HPDE6-E6E7 (cell line): ENCODE data around the gene CIAO2B.
"Not testable (repeated sequence)": the region's sequence is repeated elsewhere in the genome, so short reads cannot be mapped to it uniquely, and the experiment has no call there.

ENCODE experiments used
- DNase-seq: peaks from one replicate; pipeline ENCODE4 v3.0.0; 2011; ENCODE audit warnings: missing footprints; ENCODE audit errors: extremely low spot score

The CIAO2B gene

GRCh38 chr16:66934138-66934838 is at the start of gene CIAO2B:
Gene CIAO2B, minus strand, starts transcription at chr16:66934402. Its CDS starts 38 bp downstream, at chr16:66934364.
- DNase-seq = peak; percentile 76

- DNase-seq = no peak
These were observed 48.8 kb upstream of the CIAO2B start for GRCh38 chr16:66983033-66983432.

DNA sequence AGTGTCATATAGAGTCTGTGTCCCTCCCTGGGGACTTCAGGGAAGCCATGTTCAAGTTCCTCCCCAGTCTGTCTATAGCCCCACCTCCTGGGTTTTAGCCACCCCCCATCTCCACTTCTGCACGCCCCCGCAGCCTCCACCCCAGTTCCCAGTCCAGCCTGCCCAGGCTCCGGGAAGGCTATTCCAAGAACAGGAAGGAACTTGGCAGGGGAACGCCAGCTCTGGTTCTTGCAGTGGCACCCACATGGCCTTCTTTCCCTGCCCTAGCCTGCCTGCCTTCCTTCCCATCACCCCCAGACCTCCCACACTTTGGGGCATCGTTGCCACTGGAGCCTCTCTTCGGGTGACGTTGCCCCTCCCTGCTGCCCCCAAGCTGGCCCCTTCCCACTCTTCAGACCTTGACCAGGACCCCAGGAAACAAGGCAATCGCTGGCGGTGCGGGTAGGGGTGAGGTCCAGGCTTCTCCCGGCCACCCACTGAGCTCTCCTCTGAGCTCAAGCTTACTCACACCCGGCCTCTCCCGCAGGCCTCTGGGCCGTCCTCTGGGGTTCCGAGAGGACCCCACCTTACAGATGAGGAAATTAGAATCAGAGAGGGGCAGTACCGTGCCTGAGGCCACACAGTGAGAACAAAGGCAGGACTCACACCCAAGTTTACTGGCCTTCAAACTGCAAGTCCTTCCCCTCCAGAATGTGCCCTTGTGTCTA is 45.0 kb upstream of the CIAO2B start:
- no peak for DNase-seq

GRCh38 chr16:66977341-66978113 is 43.3 kb upstream of the CIAO2B start:
- DNase-seq = peak; percentile 92

GRCh38 chr16:66976746-66977145 is 42.5 kb upstream of the CIAO2B start:
- no peak for DNase-seq

GRCh38 chr16:66975302-66975893 is 41.2 kb upstream of the CIAO2B start:
- no peak for DNase-seq

GRCh38 chr16:66974932-66975246 is 40.7 kb upstream of the CIAO2B start:
- not testable (repeated sequence) for DNase-seq

DNA sequence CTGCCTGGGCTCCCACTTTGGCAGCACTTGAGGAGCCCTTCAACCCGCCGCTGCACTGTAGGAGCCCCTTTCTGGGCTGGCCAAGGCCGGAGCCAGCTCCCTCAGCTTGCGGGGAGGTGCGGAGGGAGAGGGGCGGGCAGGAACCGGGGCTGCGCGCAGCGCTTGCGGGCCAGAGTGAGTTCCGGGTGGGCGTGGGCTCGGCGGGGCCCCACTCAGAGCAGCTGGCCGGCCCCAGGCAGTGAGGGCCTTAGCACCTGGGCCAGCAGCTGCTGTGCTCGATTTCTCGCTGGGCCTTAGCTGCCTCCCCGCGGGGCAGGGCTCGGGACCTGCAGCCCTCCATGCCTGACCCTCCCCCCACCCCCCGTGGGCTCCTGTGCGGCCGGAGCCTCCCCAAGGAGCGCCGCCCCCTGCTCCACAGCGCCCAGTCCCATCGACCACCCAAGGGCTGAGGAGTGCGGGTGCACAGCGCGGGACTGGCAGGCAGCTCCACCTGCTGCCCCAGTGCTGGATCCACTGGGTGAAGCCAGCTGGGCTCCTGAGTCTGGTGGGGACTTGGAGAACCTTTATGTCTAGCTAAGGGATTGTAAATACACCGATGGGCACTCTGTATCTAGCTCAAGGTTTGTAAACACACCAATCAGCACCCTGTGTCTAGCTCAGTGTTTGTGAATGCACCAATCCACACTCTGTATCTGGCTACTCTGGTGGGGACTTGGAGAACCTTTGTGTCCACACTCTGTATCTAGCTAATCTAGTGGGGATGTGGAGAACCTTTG is 40.1 kb upstream of the CIAO2B start:
- DNase-seq = not testable (repeated sequence)

DNA sequence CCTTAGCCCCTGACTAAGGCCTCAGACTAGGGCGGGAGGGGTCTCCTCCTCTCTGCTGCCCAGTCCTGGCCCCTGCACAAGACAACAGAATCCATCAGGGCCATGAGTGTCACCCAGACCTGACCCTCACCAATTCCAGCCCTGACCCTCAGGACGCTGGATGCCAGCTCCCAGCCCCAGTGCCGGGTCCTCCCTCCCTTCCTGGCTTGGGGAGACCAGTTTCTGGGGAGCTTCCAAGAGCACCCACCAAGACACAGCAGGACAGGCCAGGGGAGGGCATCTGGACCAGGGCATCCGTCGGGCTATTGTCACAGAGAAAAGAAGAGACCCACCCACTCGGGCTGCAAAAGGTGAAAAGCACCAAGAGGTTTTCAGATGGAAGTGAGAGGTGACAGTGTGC is 39.5 kb upstream of the CIAO2B start:
- DNase-seq = no peak

GRCh38 chr16:66972983-66973382 is 38.8 kb upstream of the CIAO2B start:
- DNase-seq = no peak

- DNase-seq = peak; percentile 63
These were observed 36.8 kb upstream of the CIAO2B start for GRCh38 chr16:66970775-66971720.

GRCh38 chr16:66968847-66969246 is 34.6 kb upstream of the CIAO2B start:
- DNase-seq = no peak

GRCh38 chr16:66964049-66964448 is 29.8 kb upstream of the CIAO2B start:
- no peak for DNase-seq

DNA sequence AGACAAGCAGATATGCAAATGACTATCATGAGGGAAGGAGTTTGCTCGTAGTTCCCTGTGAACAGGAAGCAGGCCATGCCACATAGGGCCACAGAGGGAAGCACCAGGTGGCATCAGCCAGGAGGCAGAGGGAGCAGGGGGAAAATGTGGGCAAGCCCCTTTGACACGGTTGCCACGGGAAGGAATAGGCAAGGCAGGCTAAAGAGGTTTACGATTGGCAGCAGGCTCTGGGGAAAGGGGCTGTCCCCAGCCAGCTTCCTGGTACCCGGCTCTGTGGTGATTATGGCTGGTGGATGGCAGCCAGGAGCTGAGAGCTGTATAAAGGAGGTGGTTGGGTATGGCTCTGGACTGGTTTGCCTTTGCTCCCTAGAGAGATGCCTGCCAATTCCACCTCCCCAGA is 27.7 kb upstream of the CIAO2B start:
- no peak for DNase-seq

DNA sequence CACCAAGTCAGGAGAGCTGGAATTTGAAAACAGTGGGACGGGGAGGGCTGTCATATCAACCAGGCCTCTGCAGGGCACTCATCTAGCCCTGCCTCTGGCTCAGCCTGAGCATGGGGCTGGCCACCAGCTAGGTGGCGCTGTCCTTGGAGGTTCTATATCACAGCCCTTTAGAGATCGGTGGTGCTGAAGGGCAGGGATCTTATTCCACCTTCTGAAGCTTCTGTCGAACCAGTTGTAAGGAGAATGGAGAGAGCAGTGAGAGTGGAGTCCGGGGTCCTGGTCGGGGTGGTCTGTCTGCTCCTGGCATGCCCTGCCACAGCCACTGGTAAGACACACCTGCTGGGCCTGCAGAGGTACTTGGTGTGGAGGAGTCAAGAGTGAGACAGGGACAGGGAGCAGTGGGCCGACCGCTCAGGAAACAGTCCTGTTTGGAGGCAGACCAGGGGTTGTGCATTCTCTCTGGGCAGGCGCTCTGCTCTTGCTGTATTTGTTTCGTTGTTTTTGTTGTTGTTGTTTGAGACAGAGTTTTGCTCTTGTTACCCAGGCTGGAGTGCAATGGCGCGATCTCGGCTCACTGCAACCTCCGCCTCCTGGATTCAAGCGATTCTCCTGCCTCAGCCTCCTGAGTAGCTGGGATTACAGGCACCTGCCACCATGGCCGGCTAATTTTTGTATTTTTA is 27.0 kb upstream of the CIAO2B start, which contains the start of gene CES3:
TSS of gene CES3 (plus strand) at position 202 of the 680 bp plus-strand sequence. CDS start at position 244, 42 bp downstream.
- DNase-seq = peak; percentile 70

- DNase-seq = no peak
These were observed 26.1 kb upstream of the CIAO2B start for GRCh38 chr16:66960270-66960669.

GRCh38 chr16:66959704-66960161 is 25.5 kb upstream of the CIAO2B start:
- no peak for DNase-seq

GRCh38 chr16:66958857-66959703 is 24.9 kb upstream of the CIAO2B start:
- no peak for DNase-seq

DNA sequence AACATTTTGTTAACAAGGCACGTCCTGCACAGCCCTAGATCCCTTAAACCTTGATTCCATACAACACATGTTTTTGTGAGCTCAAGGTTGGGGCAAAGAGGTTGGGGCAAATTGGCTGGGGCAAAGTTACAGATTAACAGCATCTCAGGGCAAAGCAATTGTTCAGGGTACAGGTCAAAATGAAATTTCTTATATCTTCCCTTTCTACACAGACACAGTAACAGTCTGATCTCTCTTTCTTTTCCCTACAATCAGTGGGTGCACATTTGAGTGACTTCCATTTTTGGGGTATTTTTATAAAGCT is 21.9 kb upstream of the CIAO2B start:
- DNase-seq = not testable (repeated sequence)
